Endothelial cell of umbilical vein (primary cell): ENCODE measurements around the gene HCFC1R1. TPM values are rescaled to one million over a fixed set of nuclear protein-coding genes. Genes with fewer than 3 reads are reported as not detected.

Experiments
- BruUV-seq: library from RNA; stranded (reverse); fragments of 400-500 nt; replicated peaks from 2 replicates; lab custom pipeline; 2021; lab: Mats Ljungman, UMichigan
- CTCF ChIA-PET: fragments of 300-600, 350-600 bp; sonication (Branson Sonifier 250); formaldehyde crosslinking; loops from one replicate; lab custom pipeline; 2021; ENCODE audit warnings: antibody characterized with exemption, inconsistent platforms; lab: Charles Lee
- POLR2A ChIA-PET: fragments of 300-600, 350-600 bp; sonication (Branson Sonifier 250); formaldehyde crosslinking; loops from one replicate; lab custom pipeline; 2021; ENCODE audit warnings: antibody characterized with exemption, inconsistent platforms; lab: Charles Lee
- DNase-seq: peaks from one replicate; pipeline ENCODE4 v3.0.0-alpha.2; 2011; ENCODE audit warnings: low read depth, low spot score
- FAIRE-seq: peaks from 2 replicates; lab custom pipeline; 2011; peaks lifted over from hg19 to GRCh38; lab: Jason Lieb, UNC
- H2AFZ ChIP-seq: 2 replicates; pipeline ENCODE4 v1.6.0; 2012; ENCODE audit warnings: low read depth, low read length, control low read depth, inconsistent platforms
- H3K27ac ChIP-seq: 2 replicates; pipeline ENCODE4 v1.5.1; 2011; ENCODE audit warnings: low read depth, mild to moderate bottlenecking, control low read depth, low read length, moderate library complexity; ENCODE audit not compliant: insufficient read depth
- H3K27me3 ChIP-seq, 2 experiments: 2 replicates each; pipeline versions ENCODE4 v1.6.0 to v1.6.1; 2011; ENCODE audit warnings: low read length in 2 of 2, mixed read lengths in 1 of 2; ENCODE audit not compliant: control insufficient read depth in 2 of 2, insufficient read depth in 2 of 2
- H3K36me3 ChIP-seq, 2 experiments: 2 replicates in 1 of 2; 3 replicates in 1 of 2; pipeline ENCODE4 v1.5.1; 2011; ENCODE audit warnings: low read length in 2 of 2, mild to moderate bottlenecking in 1 of 2, moderate library complexity in 1 of 2; ENCODE audit not compliant: control insufficient read depth in 2 of 2, insufficient read depth in 2 of 2; ENCODE audit errors: extremely low read depth in 1 of 2
- H3K4me1 ChIP-seq: 3 replicates; pipeline ENCODE4 v1.5.1; 2011; ENCODE audit warnings: mild to moderate bottlenecking, low read length; ENCODE audit not compliant: control insufficient read depth, insufficient read depth; ENCODE audit errors: extremely low read depth
- H3K4me2 ChIP-seq: 2 replicates; pipeline ENCODE4 v1.6.1; 2011; ENCODE audit warnings: low read length, control low read depth, mixed read lengths; ENCODE audit not compliant: insufficient read depth
- H3K4me3 ChIP-seq, 3 experiments: fragments of 200-600 bp in 1 of 3; sonication (generic), shearing (Covaris generic) in 1 of 3; replicated peaks in 1 of 3; 2 replicates each; pipeline ENCODE4 v1.5.1; 2011 to 2016; ENCODE audit warnings: control low read depth in 3 of 3, low read length in 3 of 3, mild to moderate bottlenecking in 2 of 3, inconsistent platforms in 1 of 3, low read depth in 1 of 3, moderate library complexity in 1 of 3; ENCODE audit not compliant: insufficient read depth in 1 of 3
- H3K79me2 ChIP-seq: 2 replicates; pipeline ENCODE4 v1.6.0; 2012; ENCODE audit warnings: low read length, inconsistent platforms; ENCODE audit not compliant: control insufficient read depth, insufficient read depth
- H3K9ac ChIP-seq: replicated peaks from 2 replicates; pipeline ENCODE3; 2011; ENCODE audit warnings: low read length, control low read depth; ENCODE audit not compliant: insufficient read depth; ENCODE audit errors: extremely low read depth
- H3K9me1 ChIP-seq: replicated peaks from 3 replicates; pipeline ENCODE4 v1.6.0; 2011; ENCODE audit warnings: mild to moderate bottlenecking, low read length; ENCODE audit not compliant: control insufficient read depth, insufficient read depth; ENCODE audit errors: extremely low read depth
- H3K9me3 ChIP-seq: replicated peaks from 2 replicates; pipeline ENCODE4 v1.5.1; 2012; ENCODE audit warnings: low read length, inconsistent platforms; ENCODE audit not compliant: control insufficient read depth, insufficient read depth
- H4K20me1 ChIP-seq: replicated peaks from 2 replicates; pipeline ENCODE3; 2011; ENCODE audit warnings: mild to moderate bottlenecking, low read length; ENCODE audit not compliant: control insufficient read depth, insufficient read depth; ENCODE audit errors: extremely low read depth
- EZH2 ChIP-seq: IDR thresholded peaks from 2 replicates; pipeline ENCODE4 v1.6.1; 2012; ENCODE audit warnings: borderline replicate concordance, low read depth, mild to moderate bottlenecking, moderate library complexity, low read length, inconsistent platforms; ENCODE audit not compliant: severe bottlenecking
- FOS ChIP-seq: IDR thresholded peaks from 2 replicates; pipeline ENCODE4 v1.6.1; 2011; ENCODE audit warnings: mild to moderate bottlenecking, low read length, moderate library complexity, borderline replicate concordance; ENCODE audit not compliant: insufficient read depth
- GATA2 ChIP-seq: IDR thresholded peaks from 2 replicates; pipeline ENCODE4 v1.7.0; 2011; ENCODE audit warnings: low read depth, mild to moderate bottlenecking, moderate library complexity, mixed read lengths, low read length; ENCODE audit not compliant: insufficient read length, insufficient read depth
- JUN ChIP-seq: IDR thresholded peaks from 2 replicates; pipeline ENCODE4 v1.6.1; 2011; ENCODE audit warnings: borderline replicate concordance, low read depth; ENCODE audit not compliant: insufficient read length, insufficient read depth
- MYC ChIP-seq: IDR thresholded peaks from one replicate; pipeline ENCODE4 v1.6.1; 2011; ENCODE audit warnings: mild to moderate bottlenecking, low read depth, low read length
- POLR2A ChIP-seq: IDR thresholded peaks from 2 replicates; pipeline ENCODE4 v1.6.1; 2012; ENCODE audit warnings: low read depth, mild to moderate bottlenecking, control low read depth, low read length
- POLR2AphosphoS5 ChIP-seq: IDR thresholded peaks from 2 replicates; pipeline ENCODE4 v1.6.1; 2012; ENCODE audit warnings: low read depth, mild to moderate bottlenecking, control low read depth, low read length, moderate library complexity; ENCODE audit not compliant: insufficient read depth
- dilution Hi-C: fragments of 300-500 bp; cut with MboI; formaldehyde crosslinking; loops from one replicate; pipeline ENCODE4 v1.15.0; 2019; ENCODE audit warnings: low sequenced_read_pairs; ENCODE audit not compliant: extremely low pct_ligation_motif_present
- intact Hi-C: fragments of 100-400 bp; cut with micrococcal nuclease; formaldehyde crosslinking; loops from one replicate; pipeline ENCODE4 v1.10.0; 2022
- polyA plus RNA-seq, 4 experiments: library from polyadenylated mRNA; depleted of rRNA in 3 of 4; stranded (reverse) in 3 of 4; unstranded in 1 of 4; fragments of >200 nt; gene quantifications; 2 replicates each; pipeline versions ENCODE4 v1.2.1 to v1.2.3, GENCODE V29; 2011 to 2012; ENCODE audit warnings: missing spikeins in 1 of 4
- total RNA-seq: library from RNA; stranded (reverse); gene quantifications from 2 replicates; pipeline ENCODE4 v1.2.3, GENCODE V29; 2021
- TF ChIP-seq, protein P1 (sequence below), 2 donors: IDR thresholded peaks; 1 replicate in 1 of 2; 2 replicates in 1 of 2; pipeline ENCODE4 v1.5.1; 2011; ENCODE audit warnings: low read length in 2 of 2, mild to moderate bottlenecking in 2 of 2, moderate library complexity in 2 of 2, control low read depth in 1 of 2, inconsistent platforms in 1 of 2, low read depth in 1 of 2; ENCODE audit not compliant: insufficient read depth in 1 of 2; ENCODE audit errors: extremely low read depth in 1 of 2
- TF ChIP-seq, protein P2 (sequence below): IDR thresholded peaks from 2 replicates; pipeline ENCODE4 v1.6.1; 2011; ENCODE audit not compliant: insufficient read depth, insufficient read length

Gene HCFC1R1
- total and polyA plus RNA-seq, 2 donors (not counting 3 experiments of a cell fraction or from before 2014, with no cell fraction given) = 28.7 to 49.3 TPM

DNA sequence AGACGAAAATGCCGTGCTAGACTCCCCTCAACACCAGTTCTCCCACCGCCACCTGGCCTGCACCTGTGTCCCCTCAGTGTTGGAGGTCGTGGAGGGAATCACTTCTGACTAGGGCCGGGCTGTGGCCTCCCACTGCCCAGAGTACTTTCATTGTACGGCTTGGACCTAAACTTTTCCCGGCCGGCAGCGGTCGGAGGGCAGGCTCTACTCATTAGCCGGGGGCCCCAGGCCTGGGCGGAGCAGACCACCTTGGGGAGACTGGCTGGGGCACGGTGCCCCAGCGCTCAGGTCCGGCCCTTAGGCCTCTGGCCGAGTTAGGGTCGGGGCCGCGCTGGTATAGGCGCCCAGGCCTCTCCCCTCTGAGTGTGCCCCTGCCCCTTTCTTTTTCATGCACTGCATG is 6.4 kb downstream of the HCFC1R1 start:
- dilution Hi-C loops = no loop called here
- ChIA-PET CTCF (interaction anchor here (1.0 to 3.1 kb wide), 2 partner anchors 11 kb away, joined by 6 to 30 read pairs; no protein-coding TSS in a partner anchor), POLR2A (no interaction called here)
- Histone ChIP-seq H3K27ac (no peak overlapping the region), H3K9ac (no peak overlapping the region), H2AFZ (no peak overlapping the region), H3K79me2 (no peaks in the 10 kb centered on the region), H3K4me2 (no peak overlapping the region), H3K36me3 (no peaks in the 10 kb centered on the region), H3K4me1 (peaks cover 4% of the 10 kb centered on the region), H4K20me1 (no peaks in the 10 kb centered on the region), H3K9me3 (no peaks in the 10 kb centered on the region), H3K27me3 (peaks cover 13 to 14% of the 10 kb centered on the region in 2 experiments), H3K4me3 (no peak overlapping the region), H3K9me1 (no peaks in the 10 kb centered on the region)
- intact Hi-C loops = no loop called here
- no TSS peak for BruUV-seq
- FAIRE-seq = no peak
- no peak for DNase-seq
- no peak for TF ChIP-seq GATA2

DNA sequence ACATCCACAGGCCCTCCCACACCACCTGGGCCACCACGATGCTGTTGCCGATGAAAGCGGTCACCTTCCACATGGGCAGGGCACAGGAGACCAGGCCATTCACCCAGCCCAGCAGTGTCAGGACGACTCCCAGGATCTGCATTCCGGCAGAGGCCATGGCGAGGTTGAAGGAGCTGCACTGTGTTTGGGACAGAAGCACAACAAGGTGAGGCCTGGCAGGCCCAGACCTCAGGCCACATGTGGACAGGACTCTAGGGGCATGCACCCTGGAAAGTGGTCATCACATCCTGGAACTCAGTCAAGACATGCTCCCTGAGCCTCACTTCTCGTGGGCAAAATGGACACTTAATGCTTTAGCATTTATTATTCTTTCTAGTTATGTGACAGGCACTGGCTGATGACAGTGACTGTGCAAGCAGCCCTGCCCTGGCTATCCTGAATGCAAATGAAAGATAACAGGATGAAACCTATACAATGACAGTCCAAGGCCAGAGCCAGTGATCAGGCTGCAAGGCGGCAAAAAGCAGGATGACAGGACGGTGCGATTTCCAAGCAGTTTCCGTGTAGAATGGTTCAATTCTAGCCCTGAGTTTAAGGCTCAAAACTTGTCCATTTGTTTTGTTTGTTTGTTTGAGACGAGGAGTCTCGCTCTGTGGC is 7.7 kb downstream of the HCFC1R1 start:
- Histone ChIP-seq H3K27me3 (peaks cover 21 to 22% of the 10 kb centered on the region in 2 experiments), H3K4me1 (no peaks in the 10 kb centered on the region), H3K36me3 (no peaks in the 10 kb centered on the region), H2AFZ (no peak overlapping the region), H3K79me2 (no peaks in the 10 kb centered on the region), H3K4me2 (no peak overlapping the region), H3K27ac (no peak overlapping the region), H3K9me3 (no peaks in the 10 kb centered on the region), H3K4me3 (no peak overlapping the region), H3K9ac (no peak overlapping the region), H3K9me1 (no peaks in the 10 kb centered on the region), H4K20me1 (no peaks in the 10 kb centered on the region)
- FAIRE-seq (no peak), DNase-seq (no peak)
- dilution Hi-C loops = no loop called here
- ChIA-PET POLR2A (no interaction called here), CTCF (no interaction called here)
- TF ChIP-seq POLR2AphosphoS5 (no peak), POLR2A (no peak), GATA2 (no peak), FOS (no peak), JUN (no peak), MYC (no peak), EZH2 (no peak)
- TF ChIP-seq, protein P1, sequence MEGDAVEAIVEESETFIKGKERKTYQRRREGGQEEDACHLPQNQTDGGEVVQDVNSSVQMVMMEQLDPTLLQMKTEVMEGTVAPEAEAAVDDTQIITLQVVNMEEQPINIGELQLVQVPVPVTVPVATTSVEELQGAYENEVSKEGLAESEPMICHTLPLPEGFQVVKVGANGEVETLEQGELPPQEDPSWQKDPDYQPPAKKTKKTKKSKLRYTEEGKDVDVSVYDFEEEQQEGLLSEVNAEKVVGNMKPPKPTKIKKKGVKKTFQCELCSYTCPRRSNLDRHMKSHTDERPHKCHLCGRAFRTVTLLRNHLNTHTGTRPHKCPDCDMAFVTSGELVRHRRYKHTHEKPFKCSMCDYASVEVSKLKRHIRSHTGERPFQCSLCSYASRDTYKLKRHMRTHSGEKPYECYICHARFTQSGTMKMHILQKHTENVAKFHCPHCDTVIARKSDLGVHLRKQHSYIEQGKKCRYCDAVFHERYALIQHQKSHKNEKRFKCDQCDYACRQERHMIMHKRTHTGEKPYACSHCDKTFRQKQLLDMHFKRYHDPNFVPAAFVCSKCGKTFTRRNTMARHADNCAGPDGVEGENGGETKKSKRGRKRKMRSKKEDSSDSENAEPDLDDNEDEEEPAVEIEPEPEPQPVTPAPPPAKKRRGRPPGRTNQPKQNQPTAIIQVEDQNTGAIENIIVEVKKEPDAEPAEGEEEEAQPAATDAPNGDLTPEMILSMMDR (IDR thresholded peaks at IDR 0.05; ENCODE audit: extremely low read depth in 1 of 2, insufficient read depth in 1 of 2, low read depth in 1 of 2, low read length in 2 of 2) = no peak
- TF ChIP-seq, protein P2, sequence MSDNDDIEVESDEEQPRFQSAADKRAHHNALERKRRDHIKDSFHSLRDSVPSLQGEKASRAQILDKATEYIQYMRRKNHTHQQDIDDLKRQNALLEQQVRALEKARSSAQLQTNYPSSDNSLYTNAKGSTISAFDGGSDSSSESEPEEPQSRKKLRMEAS = no peak
- intact Hi-C loops = no loop called here
- no TSS peak for BruUV-seq
